ENCODE data around the gene PRR33. TPM values are rescaled to one million over a fixed set of nuclear protein-coding genes. Genes with fewer than 3 reads are reported as not detected.

PRR33 gene
- total RNA-seq, 1 experiment from 2014 or later = not detected

- DNase-seq (ENCODE audit: low read depth, low spot score) = no peak
- no peak for TF ChIP-seq SIN3A (IDR thresholded peaks at IDR 0.05; ENCODE audit: borderline replicate concordance, insufficient read depth, low read depth, low read length)
- TF ChIP-seq POLR2AphosphoS5 (IDR thresholded peaks at IDR 0.05; ENCODE audit: low read depth, low read length) = no peak
- no peak for TF ChIP-seq CTCF (IDR thresholded peaks at IDR 0.05)
- no peak for TF ChIP-seq TCF7L2 (IDR thresholded peaks at IDR 0.05; ENCODE audit: low read depth, low read length)
- TF ChIP-seq REST (IDR thresholded peaks at IDR 0.05; ENCODE audit: insufficient read depth in 1 of 2, low read depth in 2 of 2, low read length in 1 of 2) = no peak
- no peak for ATAC-seq
- no peaks in the 10 kb centered on the region for H3K36me3 ChIP-seq (ENCODE audit: control insufficient read depth, insufficient read depth, low read length)
- no peaks in the 10 kb centered on the region; the same call in 1 of the 2 replicates for H3K27me3 ChIP-seq (ENCODE audit: control insufficient read depth, insufficient read depth, low read length)
- intact Hi-C loops (cut with micrococcal nuclease; ENCODE audit: unreplicated experiment) (loop anchor here (1.0 kb wide), 1 partner anchor 26 kb away; no protein-coding TSS in a partner anchor), in situ Hi-C loops (cut with HindIII; ENCODE audit: low pct_unique_long_range_greater_than_20kb, low sequenced_read_pairs) (no loop called here)
- no peaks in the 10 kb centered on the region for H3K9me3 ChIP-seq (ENCODE audit: control insufficient read depth, insufficient read depth, low read depth, low read length)
- H3K4me1 ChIP-seq (ENCODE audit: control insufficient read depth, insufficient read depth, low read length) = no peaks in the 10 kb centered on the region
- H3K27ac ChIP-seq (ENCODE audit: low read length) = no peak overlapping the region
- BruUV-seq (replicated peaks) = no TSS peak
- H3K4me3 ChIP-seq (ENCODE audit: low read depth in 2 of 2, low read length in 2 of 2) = no peak overlapping the region
- CTCF ChIA-PET = interaction anchor here (0.6 kb wide), 1 partner anchor 16 kb away, joined by 5 read pairs; no protein-coding TSS in a partner anchor
- POLR2A ChIA-PET = no interaction called here
Observed at GRCh38 chr11:1912289-1912878, 20.7 kb upstream of the PRR33 start.

GRCh38 chr11:1909524-1909923, 17.8 kb upstream of the PRR33 start:
- intact Hi-C loops (cut with micrococcal nuclease; ENCODE audit: unreplicated experiment) = no loop called here
- ATAC-seq (no peak), DNase-seq (ENCODE audit: low read depth, low spot score) (no peak)
- CTCF ChIA-PET = no interaction called here
- no peaks in the 10 kb centered on the region for H3K4me1 ChIP-seq (ENCODE audit: control insufficient read depth, insufficient read depth, low read length)
- no peaks in the 10 kb centered on the region for H3K9me3 ChIP-seq (ENCODE audit: control insufficient read depth, insufficient read depth, low read depth, low read length)
- H3K36me3 ChIP-seq (ENCODE audit: control insufficient read depth, insufficient read depth, low read length) = no peaks in the 10 kb centered on the region
- no peak overlapping the region for H3K4me3 ChIP-seq (ENCODE audit: low read depth in 2 of 2, low read length in 2 of 2)
- POLR2A ChIA-PET = no interaction called here
- no peak overlapping the region for H3K27ac ChIP-seq (ENCODE audit: low read length)
- TF ChIP-seq POLR2AphosphoS5 (IDR thresholded peaks at IDR 0.05; ENCODE audit: low read depth, low read length) (no peak), REST (IDR thresholded peaks at IDR 0.05; ENCODE audit: insufficient read depth in 1 of 2, low read depth in 2 of 2, low read length in 1 of 2) (no peak), CTCF (IDR thresholded peaks at IDR 0.05) (no peak), TCF7L2 (IDR thresholded peaks at IDR 0.05; ENCODE audit: low read depth, low read length) (no peak), SIN3A (IDR thresholded peaks at IDR 0.05; ENCODE audit: borderline replicate concordance, insufficient read depth, low read depth, low read length) (no peak)
- BruUV-seq (replicated peaks) = no TSS peak
- in situ Hi-C loops (cut with HindIII; ENCODE audit: low pct_unique_long_range_greater_than_20kb, low sequenced_read_pairs) = no loop called here
- H3K27me3 ChIP-seq (ENCODE audit: control insufficient read depth, insufficient read depth, low read length) = no peaks in the 10 kb centered on the region; the same call in 1 of the 2 replicates

Measured in Panc1 (cell line).